Aorta (tissue), 5 donors: ENCODE measurements around the gene ETFB. TPM values are rescaled to one million over a fixed set of nuclear protein-coding genes. Genes with fewer than 3 reads are reported as not detected.
"Not testable (repeated sequence)": the region's sequence is repeated elsewhere in the genome, so short reads cannot be mapped to it uniquely, and the experiment has no call there.

Experiments
- ATAC-seq: fragments of 200-7000 bp; cut with Tn5 transposase; one replicate; pipeline ENCODE4 v1.9.1; 2022; ENCODE audit warnings: moderate library complexity; ENCODE audit not compliant: low FRiP score
- DNase-seq, 2 donors: peaks; one replicate each; pipeline ENCODE4 v3.0.0-alpha.2; 2020
- H3K27ac ChIP-seq, 2 donors: one replicate each; pipeline ENCODE4 v1.5.1; 2013; ENCODE audit warnings: low read length in 2 of 2, mild to moderate bottlenecking in 2 of 2, moderate library complexity in 2 of 2, control low read depth in 1 of 2, inconsistent platforms in 1 of 2, low read depth in 1 of 2
- H3K27me3 ChIP-seq, 2 donors: one replicate each; pipeline ENCODE4 v1.6.1; 2013; ENCODE audit warnings: control low read depth in 1 of 2, low read length in 1 of 2, mild to moderate bottlenecking in 1 of 2, moderate library complexity in 1 of 2; ENCODE audit not compliant: insufficient read depth in 2 of 2, control insufficient read depth in 1 of 2
- H3K36me3 ChIP-seq, 2 donors: one replicate each; pipeline ENCODE4 v1.6.1; 2013; ENCODE audit warnings: control low read depth in 1 of 2, low read length in 1 of 2, mild to moderate bottlenecking in 1 of 2; ENCODE audit not compliant: insufficient read depth in 2 of 2, control insufficient read depth in 1 of 2
- H3K4me1 ChIP-seq, 2 donors: one replicate each; pipeline ENCODE4 v1.6.1; 2013; ENCODE audit warnings: low read length in 2 of 2, control low read depth in 1 of 2, mild to moderate bottlenecking in 1 of 2, moderate library complexity in 1 of 2; ENCODE audit not compliant: insufficient read depth in 2 of 2, control insufficient read depth in 1 of 2
- H3K4me3 ChIP-seq, 2 donors: one replicate each; pipeline ENCODE4 v1.5.1; 2013; ENCODE audit warnings: low read length in 2 of 2, control low read depth in 1 of 2, mild to moderate bottlenecking in 1 of 2
- H3K9me3 ChIP-seq: one replicate; pipeline ENCODE4 v1.6.1; 2013; ENCODE audit warnings: mild to moderate bottlenecking, low read length; ENCODE audit not compliant: control insufficient read depth
- WGBS, 2 donors: extraction: QIAGEN DNeasy Blood & Tissue Kit; methylation state at CpG; one replicate each; pipeline ENCODE4 v1.1.7; 2013; 5-methylcytosine and 5-hydroxymethylcytosine counted together
- intact Hi-C, 2 donors: fragments of 100-400 bp; cut with DNase I; formaldehyde crosslinking; loops; one replicate each; pipeline versions ENCODE4 v1.14.2 to v1.15.0; 2022
- polyA plus RNA-seq, 2 donors: library from polyadenylated mRNA; stranded (reverse); fragments of 200-250 nt; gene quantifications; one replicate each; pipeline ENCODE4 v1.2.3, GENCODE V29; 2013
- total RNA-seq, 2 donors: library from RNA; stranded (reverse); fragmentation: NEBNext Ultra II Directional; extraction: Animal tissue kit (Norgen Biotek cat#: 25700); gene quantifications; one replicate each; pipeline ENCODE4 v1.2.1, GENCODE V29; 2021
- donor health status: healthy with polysubstance abuse.
- donor health status: Bipolar disorder and iron deficiency.
- donor health status: DM: no; HTN: no; CAD: no.
- donor health status: DM: no; HTN: no; CAD: no.
- donor health status: DM: yes; HTN: yes; CAD: no.

Gene ETFB
- total and polyA plus RNA-seq, 4 donors, result 41.5 to 110 (median 73.4) TPM

- H3K4me1 ChIP-seq, H3K36me3 ChIP-seq, H3K27ac ChIP-seq, H3K27me3 ChIP-seq, H3K9me3 ChIP-seq, H3K4me3 ChIP-seq, DNase-seq, ATAC-seq: not testable (repeated sequence)
- intact Hi-C loops, result loop anchor here in 1 of 2 donors (10.0 kb wide), 1 partner anchor 197 kb away; no protein-coding TSS in a partner anchor
- WGBS, 2 donors, result 40 to 43% methylated on average over 9 of the region's 9 CpGs
Observed at GRCh38 chr19:51397453-51397852, 31.3 kb upstream of the ETFB start.

- Histone ChIP-seq H3K4me1 (no peaks in the 10 kb centered on the region), H3K27me3 (no peaks in the 10 kb centered on the region), H3K27ac (no peak overlapping the region), H3K4me3 (no peak overlapping the region), H3K36me3 (no peaks in the 10 kb centered on the region), H3K9me3 (no peaks in the 10 kb centered on the region)
- DNase-seq (no peak), ATAC-seq (no peak)
- WGBS, 2 donors, result 92 to 100% methylated on average over 2 of the region's 2 CpGs
- intact Hi-C loops, result loop anchor here in 1 of 2 donors (10.0 kb wide), 1 partner anchor 199 kb away; no protein-coding TSS in a partner anchor
Observed at GRCh38 chr19:51396175-51396574, 30.0 kb upstream of the ETFB start.

- 1 to 2% methylated on average over 45 of the region's 45 CpGs for WGBS, 2 donors
- H3K4me3 ChIP-seq, result peak overlapping the region; percentile 13 to 30
- H3K4me1 ChIP-seq, result no peaks in the 10 kb centered on the region
- H3K36me3 ChIP-seq, result no peaks in the 10 kb centered on the region
- intact Hi-C loops, result loop anchor here (1.0 to 10.0 kb wide), 3 partner anchors 27 to 201 kb away; no protein-coding TSS in a partner anchor
- peak; percentile 95 to 96 for DNase-seq
- no peaks in the 10 kb centered on the region for H3K27me3 ChIP-seq
- no peaks in the 10 kb centered on the region for H3K9me3 ChIP-seq
- H3K27ac ChIP-seq, result peak overlapping the region in 1 of 2 donors; percentile 7
- peak; percentile 96 for ATAC-seq
Observed at GRCh38 chr19:51394050-51394836, 28.1 kb upstream of the ETFB start.

- WGBS, 2 donors, result 74 to 90% methylated on average over 1 of the region's 1 CpG
- DNase-seq (no peak), ATAC-seq (no peak)
- intact Hi-C loops, result loop anchor here (5.0 to 10.0 kb wide), 2 partner anchors 55 to 202 kb away; no protein-coding TSS in a partner anchor
- Histone ChIP-seq H3K4me1 (no peaks in the 10 kb centered on the region), H3K27ac (no peak overlapping the region), H3K4me3 (no peak overlapping the region), H3K36me3 (no peaks in the 10 kb centered on the region), H3K27me3 (no peaks in the 10 kb centered on the region), H3K9me3 (no peaks in the 10 kb centered on the region)
Observed at GRCh38 chr19:51392701-51393100, 26.5 kb upstream of the ETFB start.

GRCh38 chr19:51391073-51391611, 25.0 kb upstream of the ETFB start:
- Histone ChIP-seq H3K4me1 (no peaks in the 10 kb centered on the region), H3K4me3 (no peak overlapping the region), H3K36me3 (no peaks in the 10 kb centered on the region), H3K27ac (no peak overlapping the region), H3K9me3 (no peaks in the 10 kb centered on the region), H3K27me3 (no peaks in the 10 kb centered on the region)
- intact Hi-C loops, result loop anchor here (5.0 to 10.0 kb wide), 2 partner anchors 54 to 204 kb away; no protein-coding TSS in a partner anchor
- DNase-seq (no peak), ATAC-seq (no peak)
- WGBS, 2 donors, result 61 to 62% methylated on average over 8 of the region's 8 CpGs

- no peaks in the 10 kb centered on the region for H3K4me1 ChIP-seq
- H3K27me3 ChIP-seq, result no peaks in the 10 kb centered on the region
- DNase-seq (no peak), ATAC-seq (no peak)
- no peaks in the 10 kb centered on the region for H3K9me3 ChIP-seq
- 66 to 77% methylated on average over 11 to 14 of the region's 14 CpGs for WGBS, 2 donors
- no peak overlapping the region for H3K27ac ChIP-seq
- H3K36me3 ChIP-seq, result no peaks in the 10 kb centered on the region
- intact Hi-C loops, result no loop called here
- no peak overlapping the region for H3K4me3 ChIP-seq
Observed at GRCh38 chr19:51389143-51389542, 23.0 kb upstream of the ETFB start.

GRCh38 chr19:51387924-51388389, 21.8 kb upstream of the ETFB start, which contains the start of gene LIM2:
LIM2 (minus strand) TSS chr19:51387974; CDS start chr19:51387443, 531 bp downstream.
- WGBS, 2 donors, result 75 to 81% methylated on average over 15 of the region's 15 CpGs
- no peak within 1 kb of the TSS for H3K27ac ChIP-seq
- no peak within 1 kb of the TSS for H3K4me3 ChIP-seq
- intact Hi-C loops, result no loop called here
- no peaks in the 10 kb centered on the region for H3K36me3 ChIP-seq
- ATAC-seq, result no peak
- H3K9me3 ChIP-seq, result no peaks in the 10 kb centered on the region
- DNase-seq, result no peak
- H3K27me3 ChIP-seq, result no peaks in the 10 kb centered on the region
- H3K4me1 ChIP-seq, result no peaks in the 10 kb centered on the region

GRCh38 chr19:51386882-51387520, 20.8 kb upstream of the ETFB start:
- no peaks in the 10 kb centered on the region for H3K27me3 ChIP-seq
- no peak overlapping the region for H3K4me3 ChIP-seq
- H3K27ac ChIP-seq, result no peak overlapping the region
- no peaks in the 10 kb centered on the region for H3K36me3 ChIP-seq
- no peak for ATAC-seq
- H3K4me1 ChIP-seq, result no peaks in the 10 kb centered on the region
- WGBS, 2 donors, result 88 to 89% methylated on average over 14 of the region's 14 CpGs
- no peaks in the 10 kb centered on the region for H3K9me3 ChIP-seq
- intact Hi-C loops, result no loop called here
- DNase-seq, result no peak
